ENCODE measurements around the gene STARD5.
A peak's percentile ranks its signal among the peaks of the same experiment; 100 is the strongest.

GRCh38 chr15:81274931-81275707, 48.8 kb downstream of the STARD5 start:
- TF ChIP-seq, protein P1, sequence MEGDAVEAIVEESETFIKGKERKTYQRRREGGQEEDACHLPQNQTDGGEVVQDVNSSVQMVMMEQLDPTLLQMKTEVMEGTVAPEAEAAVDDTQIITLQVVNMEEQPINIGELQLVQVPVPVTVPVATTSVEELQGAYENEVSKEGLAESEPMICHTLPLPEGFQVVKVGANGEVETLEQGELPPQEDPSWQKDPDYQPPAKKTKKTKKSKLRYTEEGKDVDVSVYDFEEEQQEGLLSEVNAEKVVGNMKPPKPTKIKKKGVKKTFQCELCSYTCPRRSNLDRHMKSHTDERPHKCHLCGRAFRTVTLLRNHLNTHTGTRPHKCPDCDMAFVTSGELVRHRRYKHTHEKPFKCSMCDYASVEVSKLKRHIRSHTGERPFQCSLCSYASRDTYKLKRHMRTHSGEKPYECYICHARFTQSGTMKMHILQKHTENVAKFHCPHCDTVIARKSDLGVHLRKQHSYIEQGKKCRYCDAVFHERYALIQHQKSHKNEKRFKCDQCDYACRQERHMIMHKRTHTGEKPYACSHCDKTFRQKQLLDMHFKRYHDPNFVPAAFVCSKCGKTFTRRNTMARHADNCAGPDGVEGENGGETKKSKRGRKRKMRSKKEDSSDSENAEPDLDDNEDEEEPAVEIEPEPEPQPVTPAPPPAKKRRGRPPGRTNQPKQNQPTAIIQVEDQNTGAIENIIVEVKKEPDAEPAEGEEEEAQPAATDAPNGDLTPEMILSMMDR (IDR thresholded peaks at IDR 0.05; ENCODE audit: borderline replicate concordance, extremely low read depth, low read length, poor library complexity, severe bottlenecking): peak; percentile 97
- no peak for TF ChIP-seq EZH2 (IDR thresholded peaks at IDR 0.05; ENCODE audit: borderline replicate concordance, low read depth, low read length, severe bottlenecking)

Measured in DND-41 (cell line).